Activated CD4-positive, alpha-beta T cell treated with anti-CD3 and anti-CD28 coated beads, Interleukin-2, amount 50 U/mL, for 24 hours (primary cell): ENCODE measurements around the gene MACROD2.
"Not testable (repeated sequence)": the region's sequence is repeated elsewhere in the genome, so short reads cannot be mapped to it uniquely, and the experiment has no call there.

ENCODE experiments used
- DNase-seq, 2 donors: peaks; one replicate each; pipeline ENCODE4 v3.0.0-alpha.2; 2020; ENCODE audit warnings: low read depth in 1 of 2, low spot score in 1 of 2

MACROD2 gene

DNA sequence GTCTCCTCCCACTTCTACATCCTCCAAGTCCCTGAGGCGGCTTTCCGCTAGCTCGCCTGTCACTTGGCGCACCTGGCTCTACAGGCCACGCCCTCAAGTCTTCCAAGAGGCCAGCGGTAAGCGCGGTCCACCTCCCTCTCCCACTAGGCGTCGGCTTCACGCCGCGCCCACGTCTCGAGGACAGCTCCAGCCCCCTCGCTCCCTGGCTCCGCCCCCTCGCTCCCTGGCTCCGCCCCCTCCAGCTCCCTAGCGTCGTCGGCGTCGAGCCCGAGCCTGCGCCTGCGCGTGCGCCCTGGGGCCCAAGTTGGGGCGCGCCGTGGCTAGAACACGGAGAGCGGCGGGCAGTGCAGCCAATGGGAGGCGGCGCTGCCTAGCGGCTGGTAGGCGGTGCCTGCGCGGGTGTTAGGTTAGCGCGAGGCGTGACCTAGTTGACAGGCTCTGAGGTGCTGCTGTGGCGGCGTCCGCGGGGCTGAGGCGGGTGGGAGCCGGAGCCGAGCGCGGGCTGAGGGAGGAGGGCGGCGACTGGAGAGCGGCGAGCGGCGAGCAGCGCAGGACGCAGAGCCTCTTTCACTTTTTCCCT is at the start of gene MACROD2:
MACROD2 (plus strand) TSS at position 431 of the 580 bp plus-strand sequence.
- DNase-seq, result peak in 1 of 2 donors; percentile 10

DNA sequence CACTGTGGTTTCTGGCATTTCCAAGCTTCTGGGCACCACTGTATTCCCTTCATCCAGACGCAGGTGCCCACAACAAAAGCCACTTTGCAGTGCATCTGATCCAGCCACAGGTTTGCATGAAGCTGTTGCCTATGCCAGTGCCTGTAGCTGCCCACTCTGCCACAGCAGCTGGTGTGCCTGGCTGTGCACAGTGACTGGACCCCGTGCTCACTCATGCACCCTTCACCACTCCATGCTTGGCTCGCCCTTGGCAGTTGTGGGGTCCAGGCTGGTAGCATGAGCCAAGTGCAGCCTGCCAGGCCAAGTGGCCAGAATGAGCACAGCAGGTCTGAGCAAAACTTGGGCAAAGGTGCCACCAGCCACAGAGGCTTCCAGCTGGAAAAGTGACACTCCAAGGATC is 47.6 kb upstream of the MACROD2 start:
- no peak for DNase-seq

DNA sequence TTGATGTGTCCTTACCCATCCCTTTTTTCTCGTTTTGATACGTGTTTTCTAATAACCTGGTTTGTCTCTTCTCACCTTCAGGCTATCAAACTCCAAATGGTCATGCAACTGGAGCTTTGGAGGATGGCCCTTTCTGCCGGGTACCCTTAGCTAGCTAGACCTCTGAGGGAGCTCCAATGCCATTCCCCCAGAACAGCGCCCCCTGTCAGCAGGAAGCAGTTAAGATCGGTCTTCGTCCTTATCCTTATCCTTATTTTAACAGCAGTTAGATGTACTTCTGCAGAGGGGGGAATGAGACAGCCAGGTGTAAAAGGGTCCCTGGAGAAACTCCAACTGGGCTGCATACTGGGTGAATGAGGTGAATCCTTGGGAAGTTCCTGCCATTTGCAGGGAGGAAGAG is 42.1 kb upstream of the MACROD2 start:
- no peak for DNase-seq

DNA sequence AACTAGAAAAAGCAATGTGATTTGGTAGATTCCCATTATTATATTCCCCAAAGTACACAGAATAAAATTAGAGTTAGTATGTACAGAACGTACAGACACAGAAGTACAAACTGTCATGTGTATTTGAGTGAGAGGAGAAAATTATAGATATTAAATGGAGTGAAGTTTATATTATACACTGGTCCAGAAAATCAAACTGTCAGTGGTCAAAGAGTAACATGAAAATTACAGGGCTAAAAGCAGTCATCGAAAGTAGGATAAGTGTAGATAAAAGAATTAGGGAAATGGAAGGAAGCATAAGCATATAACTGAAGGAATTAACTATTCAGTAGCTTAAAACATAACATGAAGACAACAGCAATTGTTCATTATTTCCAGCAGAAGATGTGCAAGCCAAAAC is 35.2 kb upstream of the MACROD2 start:
- no peak for DNase-seq

DNA sequence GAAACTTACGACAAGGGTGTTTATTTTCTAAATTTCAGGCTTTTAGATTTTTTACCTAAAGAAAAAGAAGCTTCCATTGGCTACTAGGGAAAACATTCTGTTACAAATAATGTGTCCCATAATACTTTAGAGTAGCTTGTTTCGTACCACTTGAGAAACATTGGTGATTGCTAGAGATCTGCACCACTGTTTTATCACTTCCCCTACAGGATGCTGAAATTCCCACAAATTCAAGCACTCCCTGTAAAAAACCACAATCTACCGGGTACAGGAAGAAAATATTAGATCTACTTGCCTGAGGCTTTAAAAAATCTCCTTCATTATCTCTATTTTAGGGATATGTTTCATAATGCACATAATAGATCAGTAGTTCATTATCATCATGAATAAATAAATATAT is 34.8 kb upstream of the MACROD2 start:
- DNase-seq, result no peak

DNA sequence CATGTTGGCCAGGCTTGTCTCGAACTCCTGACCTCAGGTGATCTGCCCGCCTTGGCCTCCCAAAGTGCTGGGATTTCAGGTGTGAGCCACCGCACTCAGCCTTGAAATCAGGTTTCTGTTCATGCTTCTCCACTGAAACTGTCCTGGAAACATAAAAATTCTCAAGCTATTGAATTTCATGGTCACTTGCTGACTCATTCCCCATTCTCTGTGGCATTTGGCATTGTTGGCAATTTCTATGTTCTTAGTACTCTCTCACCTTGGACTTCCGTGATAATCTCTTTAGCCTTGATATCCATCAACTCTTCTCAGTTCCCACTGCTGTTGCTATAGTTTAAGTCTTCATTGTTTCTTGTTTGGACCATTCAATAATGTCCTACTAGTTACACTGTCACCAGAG is 11.1 kb upstream of the MACROD2 start:
- DNase-seq, result no peak

DNA sequence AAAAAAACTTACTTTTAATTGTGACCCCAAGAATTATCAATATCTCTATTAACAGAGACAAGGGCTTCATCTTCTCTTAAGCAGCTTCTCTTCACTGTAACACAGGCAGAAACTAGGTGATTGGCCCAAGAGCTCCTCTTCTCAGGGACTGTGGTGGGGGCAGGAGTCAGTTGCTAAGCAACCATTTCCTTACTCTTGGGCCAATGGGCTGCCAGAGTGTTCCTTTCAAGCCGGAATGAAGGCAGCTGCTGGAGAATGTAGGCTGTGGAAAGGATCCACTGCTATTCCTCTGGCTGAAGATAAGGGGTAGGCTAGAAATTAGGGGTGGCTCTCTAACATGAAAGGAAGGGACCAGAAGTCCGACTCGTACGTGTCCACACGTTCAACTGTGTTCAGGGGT is 4.9 kb upstream of the MACROD2 start, which contains the start of gene SEL1L2:
SEL1L2 (minus strand) TSS at position 150 of the 400 bp plus-strand sequence; CDS start at position 70, 80 bp downstream.
- DNase-seq, result no peak

DNA sequence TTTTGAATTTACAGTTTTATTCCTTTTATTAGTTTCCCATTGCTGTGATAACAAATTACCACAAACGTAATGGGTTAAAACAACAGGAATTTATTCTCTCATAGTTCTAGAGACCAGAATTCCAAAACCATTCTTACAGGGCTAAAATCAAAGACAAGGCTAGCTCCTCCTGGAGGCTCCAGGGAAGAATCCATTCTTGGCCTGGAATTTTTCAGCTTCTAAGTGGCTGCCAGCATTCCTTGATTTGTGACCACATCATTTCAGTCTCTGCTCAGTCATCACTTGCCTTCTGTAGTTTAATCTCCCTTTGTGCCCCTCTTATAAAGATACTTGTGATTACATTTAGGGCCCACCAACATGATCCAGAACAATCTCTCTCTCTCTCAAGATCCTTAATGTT is 4.0 kb upstream of the MACROD2 start:
- no peak for DNase-seq

DNA sequence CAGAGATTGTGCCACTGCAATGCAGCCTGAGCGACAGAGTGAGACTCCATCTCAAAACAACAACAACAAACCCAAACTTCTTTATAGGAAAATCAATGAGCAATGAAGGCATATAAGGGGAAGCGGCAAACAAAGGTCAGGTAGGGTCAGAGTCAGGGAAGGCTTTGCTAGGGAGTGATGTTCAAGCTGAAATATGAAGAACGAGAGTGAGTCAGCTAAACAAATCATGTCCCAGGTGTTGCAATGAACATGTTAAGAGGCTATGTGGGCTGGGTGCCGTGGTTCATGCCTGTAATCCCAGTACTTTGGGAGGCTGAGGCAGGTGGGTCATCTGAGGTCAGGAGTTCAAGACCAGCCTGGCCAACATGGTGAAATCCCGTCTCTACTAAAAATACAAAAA is 3.4 kb upstream of the MACROD2 start:
- DNase-seq, result not testable (repeated sequence)

DNA sequence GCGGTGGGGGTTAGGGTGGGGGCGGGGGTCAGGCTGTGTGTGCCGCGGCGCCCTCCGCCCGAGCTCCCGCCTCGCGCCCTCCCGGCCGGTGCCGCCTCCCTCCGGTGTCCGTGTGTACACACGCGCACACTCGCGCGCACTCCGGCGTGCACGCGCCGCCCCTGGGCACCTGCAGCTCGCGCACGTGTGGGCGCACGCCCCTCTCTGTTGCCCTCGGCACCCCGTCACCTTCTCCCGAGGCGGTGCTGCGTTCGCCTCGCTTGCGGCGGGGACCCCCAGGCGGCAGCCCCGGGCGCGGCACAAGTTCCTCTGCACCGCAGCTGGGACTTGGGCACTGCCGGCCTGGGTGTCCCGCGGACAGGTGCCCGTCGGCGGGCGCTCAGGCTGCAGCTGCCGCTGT is 525 bp downstream of the MACROD2 start:
- no peak for DNase-seq

DNA sequence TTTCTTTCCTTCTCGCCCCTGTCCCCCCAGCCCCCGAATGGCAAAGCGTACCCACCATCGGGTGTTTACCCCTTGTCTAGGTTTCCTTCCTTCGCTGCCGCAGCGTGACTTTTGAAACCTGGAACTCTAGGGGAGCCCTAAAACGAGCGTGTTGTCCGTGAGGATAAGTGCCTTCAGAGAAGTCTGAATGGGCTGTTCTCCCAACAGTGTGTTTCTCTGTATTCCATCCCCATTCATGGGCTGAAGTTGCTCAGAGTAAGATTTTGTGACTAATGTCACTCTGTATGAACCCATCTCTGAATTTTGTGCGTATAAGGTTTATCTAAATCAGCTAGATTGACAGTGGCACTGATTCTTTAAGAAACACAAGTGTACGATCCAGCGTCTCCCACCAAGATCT is 949 bp downstream of the MACROD2 start:
- DNase-seq, result no peak

DNA sequence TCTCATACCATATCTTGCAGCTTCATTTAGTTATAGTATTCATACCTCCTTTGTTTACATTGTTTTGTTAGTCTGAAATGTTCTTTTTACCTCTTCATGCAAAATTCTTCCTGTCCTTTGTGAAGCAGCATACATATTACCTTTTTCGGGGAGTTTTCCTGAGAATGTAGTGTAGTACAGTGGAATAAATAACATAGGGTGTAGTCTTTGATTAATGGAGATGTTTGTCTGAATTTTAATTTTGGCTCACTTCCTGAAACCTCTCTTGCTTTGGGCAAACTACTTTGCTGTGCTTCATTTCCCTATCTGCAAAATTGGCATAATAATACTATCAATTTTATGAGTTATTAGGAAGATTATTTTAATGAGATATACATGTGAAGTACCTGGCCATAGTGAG is 5.6 kb downstream of the MACROD2 start:
- no peak for DNase-seq

DNA sequence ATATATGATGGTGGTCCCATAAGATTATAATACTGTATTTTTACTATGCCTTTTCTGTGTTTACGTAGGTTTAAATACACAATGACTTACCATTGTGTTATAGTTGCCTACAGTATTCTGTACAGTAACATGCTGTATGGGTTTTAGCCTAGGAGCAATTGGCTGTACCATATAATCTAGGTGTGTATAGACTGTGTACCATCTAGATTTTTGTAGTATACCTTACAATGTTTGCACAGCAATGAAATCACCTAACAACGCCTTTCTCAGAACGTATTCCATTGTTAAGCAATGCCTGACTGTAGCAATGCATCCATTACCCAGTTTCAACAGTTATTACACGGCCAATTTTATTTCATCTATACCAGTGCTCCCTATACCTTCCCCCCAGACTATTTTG is 10.7 kb downstream of the MACROD2 start:
- DNase-seq, result no peak

DNA sequence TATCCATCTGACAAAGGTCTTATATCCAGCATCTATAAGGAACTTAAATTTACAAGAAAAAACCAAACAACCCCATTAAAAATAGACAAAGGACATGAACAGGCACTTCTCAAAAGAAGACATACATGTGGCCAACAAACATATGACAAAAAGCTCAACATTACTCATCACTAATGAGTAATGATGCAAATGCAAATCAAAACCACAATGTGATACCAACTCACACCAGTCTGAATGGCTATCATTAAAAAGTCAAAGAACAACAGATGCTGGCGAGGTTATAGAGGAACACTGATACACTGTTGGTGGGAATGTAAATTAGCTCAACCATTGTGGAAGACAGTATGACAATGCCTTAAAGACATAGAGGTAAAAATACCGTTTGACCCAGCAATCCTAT is 13.9 kb downstream of the MACROD2 start:
- DNase-seq, result no peak

DNA sequence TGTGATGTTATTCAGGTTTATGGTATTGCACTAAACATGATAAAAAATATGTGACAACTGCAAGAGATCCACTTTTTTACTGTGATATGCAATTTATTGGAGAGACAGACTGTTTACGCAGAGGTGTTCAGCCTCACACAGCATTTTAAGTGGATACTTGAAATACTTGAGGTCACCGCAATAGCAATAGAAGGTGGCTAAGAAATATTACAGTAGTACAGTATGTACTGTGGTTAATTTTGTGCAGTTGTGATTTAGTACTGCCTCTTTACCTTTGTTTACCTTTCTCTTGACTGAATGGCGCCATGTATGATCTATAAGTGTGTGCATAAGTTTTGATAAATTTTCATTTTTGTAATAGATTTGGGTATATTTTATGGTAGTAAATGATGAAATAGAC is 17.4 kb downstream of the MACROD2 start:
- DNase-seq, result no peak

DNA sequence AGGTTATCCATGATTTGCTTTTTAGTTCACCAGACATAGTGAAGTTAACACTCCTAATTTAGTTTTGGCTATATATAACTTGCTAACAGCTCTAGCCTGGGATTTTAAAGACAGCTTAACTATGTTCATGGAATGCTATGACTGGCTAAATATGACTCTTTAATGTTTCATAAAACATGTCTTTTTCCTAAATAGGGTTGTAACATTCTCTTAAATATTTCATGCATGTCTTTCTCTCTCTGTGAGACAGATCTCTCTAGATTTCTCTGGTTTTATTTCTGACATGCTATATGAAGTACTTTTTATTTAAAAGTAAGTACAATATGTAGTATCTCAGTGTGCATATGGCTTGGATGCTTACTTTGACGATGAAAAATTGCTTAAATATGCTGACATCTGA is 35.7 kb downstream of the MACROD2 start:
- DNase-seq, result no peak

DNA sequence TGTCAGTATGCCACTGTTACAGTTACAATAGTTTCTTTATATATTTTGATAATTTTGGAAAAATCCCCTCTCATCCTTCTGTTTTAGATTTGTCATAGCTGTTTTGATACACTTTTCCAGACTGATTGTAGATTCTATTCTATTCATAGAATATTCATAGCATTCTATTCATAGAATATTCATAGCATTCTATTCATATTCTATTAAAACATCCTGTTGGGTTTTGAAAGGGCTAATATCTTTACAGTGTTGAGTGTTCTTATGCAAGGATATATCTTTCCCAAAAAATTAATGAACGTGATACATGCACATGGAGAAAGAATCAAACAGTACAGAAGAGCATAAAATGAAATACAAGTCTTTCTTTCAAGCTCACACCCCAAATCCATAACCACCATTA is 38.0 kb downstream of the MACROD2 start:
- DNase-seq, result no peak

DNA sequence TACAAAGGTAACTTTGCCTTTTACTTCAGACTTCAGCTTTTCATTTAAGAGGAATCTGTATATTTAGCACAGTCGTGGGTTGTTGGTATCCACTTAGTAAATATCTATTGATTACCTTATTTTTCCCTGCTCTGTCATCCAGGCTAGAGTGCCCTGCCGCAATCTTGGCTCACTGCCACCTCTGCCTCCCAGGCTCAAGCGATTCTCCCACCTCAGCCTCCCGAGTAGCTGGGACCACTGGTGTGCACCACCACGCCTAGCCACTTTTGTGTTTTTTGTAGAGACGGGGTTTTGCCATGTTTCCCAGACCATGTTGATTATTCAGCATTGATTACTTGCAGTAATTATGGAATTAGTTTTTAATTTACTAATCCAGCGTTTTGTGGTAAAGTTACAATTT is 41.3 kb downstream of the MACROD2 start:
- no peak for DNase-seq

DNA sequence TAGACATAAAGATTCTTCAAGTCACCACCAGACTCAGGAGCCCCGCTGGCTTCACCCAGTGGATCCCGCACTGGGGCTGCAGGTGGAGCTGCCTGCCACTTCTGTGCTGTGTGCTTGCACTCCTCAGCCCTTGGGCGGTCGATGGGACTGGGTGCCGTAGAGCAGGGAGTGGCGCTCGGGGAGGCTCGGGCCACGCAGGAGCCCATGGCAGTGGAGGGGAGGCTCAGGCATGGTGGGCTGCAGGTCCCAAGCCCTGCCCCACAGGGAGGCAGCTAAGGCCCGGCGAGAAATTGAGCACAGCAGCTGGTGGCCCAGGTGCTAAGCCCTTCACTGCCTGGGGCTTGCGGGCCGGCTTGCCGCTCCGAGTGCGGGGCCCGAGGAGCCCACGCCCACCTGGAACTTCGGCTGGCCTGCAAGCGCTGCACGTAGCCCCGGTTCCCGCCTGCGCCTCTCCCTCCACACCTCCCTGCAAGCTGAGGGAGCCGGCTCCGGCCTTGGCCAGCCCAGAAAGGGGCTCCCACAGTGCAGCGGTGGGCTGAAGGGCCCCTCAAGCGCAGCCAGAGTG is 49.5 kb downstream of the MACROD2 start:
- DNase-seq, result not testable (repeated sequence)

DNA sequence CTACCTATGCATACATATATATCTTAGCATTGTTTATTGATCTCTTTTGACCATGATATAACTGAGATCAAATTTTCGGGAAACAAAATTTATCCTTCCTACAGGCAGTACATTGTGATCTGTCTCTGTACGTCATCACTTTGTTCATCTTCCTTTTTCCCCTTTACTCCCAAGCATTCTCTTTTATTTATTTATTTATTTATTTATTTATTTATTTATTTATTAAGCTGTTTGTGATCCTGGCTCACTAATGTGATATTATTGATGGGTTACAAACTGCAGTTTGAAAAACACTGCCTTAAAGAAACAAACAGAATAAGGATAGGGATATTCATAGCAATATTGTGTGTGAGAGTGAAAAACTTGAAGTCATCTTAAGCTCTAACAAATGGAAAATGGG is 51.2 kb downstream of the MACROD2 start:
- DNase-seq, result no peak

DNA sequence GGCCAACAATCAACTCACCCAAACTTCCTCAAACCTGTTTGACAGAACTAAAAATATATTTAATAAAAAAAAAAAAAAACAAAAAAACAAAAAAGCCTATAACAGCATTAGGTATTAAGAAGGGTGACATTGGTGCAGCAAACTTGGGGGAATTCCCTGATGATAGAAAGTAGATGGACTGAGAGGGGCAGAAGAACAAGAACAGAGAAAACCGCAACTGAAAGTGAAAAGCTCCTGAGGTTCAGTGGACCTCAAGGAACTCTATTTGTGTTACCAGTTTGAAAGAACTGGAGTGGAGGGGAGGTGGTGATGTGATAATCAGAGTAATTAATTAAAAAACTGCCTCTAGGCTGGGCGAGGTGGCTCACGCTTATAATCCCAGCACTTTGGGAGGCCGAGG is 53.8 kb downstream of the MACROD2 start:
- no peak for DNase-seq

DNA sequence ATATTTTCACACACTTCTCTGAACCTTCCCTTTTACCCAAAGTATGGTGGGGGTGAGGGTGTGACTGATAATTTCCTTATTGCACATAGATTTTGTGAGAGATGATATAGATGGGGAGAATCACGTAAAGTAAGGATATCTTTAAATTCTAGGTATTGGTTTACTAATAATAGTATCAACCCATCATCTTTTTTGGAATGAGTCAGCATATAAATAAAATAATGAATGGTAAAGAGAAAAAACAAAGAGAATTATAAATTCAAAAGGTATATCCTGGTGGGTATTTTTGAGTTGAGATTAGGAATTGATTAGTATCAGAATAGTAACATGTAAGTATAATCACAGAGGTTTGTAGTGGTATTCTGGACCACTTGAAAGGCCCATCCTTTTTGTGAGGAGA is 56.1 kb downstream of the MACROD2 start:
- DNase-seq, result no peak

DNA sequence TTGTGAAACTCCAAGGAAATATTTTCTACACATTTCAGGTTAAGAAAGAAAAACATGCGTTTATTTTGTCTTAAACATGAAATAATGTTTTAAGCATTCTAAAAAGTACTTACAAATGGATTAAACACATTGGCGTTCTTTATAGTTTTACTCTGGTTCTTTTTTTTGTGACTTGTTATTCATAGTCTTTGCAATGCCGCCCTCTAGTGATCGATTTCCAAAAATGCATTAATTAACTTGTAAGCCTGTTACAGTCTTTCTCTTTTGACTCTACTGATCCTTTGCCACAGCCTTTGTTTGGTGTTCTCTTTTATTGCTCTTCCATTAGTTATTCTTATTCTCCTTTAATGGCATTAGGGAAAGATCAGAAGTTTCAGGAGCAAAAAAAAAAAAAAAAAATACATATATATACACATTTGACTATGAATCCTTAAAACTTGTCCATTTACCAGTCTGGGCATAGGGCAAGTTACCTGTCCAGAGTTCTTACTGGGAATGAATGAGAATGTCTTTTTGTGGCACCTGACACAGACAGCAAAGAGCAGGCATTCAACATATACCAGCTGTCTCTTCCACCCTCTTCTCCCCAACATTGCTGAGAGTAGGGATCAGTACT is 59.9 kb downstream of the MACROD2 start:
- peak in 1 of 2 donors; percentile 11 for DNase-seq
